ENCODE data around the gene GYS1.

Gene GYS1

DNA sequence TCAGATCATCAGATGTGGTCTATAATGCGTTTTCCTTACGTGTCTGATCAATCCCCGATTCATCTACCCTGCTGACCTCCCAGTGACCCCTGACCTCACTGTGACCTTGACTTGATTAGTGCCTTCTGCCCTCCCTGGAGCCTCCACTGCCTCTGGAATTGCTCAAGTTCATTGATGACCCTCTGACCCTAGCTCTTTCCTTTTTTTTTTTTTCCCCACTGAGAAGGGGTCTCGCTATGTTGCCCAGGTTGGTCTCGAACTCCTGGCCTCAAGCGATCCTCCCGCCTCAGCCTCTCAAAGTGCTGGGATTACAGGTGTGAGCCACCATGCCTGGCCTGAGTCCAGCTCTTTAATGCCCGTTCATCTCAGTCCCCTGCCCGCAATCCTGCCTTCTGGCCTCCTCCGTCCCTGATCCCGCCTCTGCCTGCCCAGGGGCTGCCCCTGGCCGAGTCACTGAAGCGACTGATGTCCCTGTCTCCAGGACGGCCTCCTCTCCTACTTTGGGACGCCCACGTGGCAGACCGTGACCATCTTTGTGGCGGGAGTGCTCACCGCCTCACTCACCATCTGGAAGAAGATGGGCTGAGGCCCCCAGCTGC is 32.0 kb downstream of the GYS1 start:
- no peak for TF ChIP-seq CTCF (IDR thresholded peaks at IDR 0.05; ENCODE audit: extremely low read depth, missing control alignments)
- no peak for DNase-seq (ENCODE audit: low spot score)

DNA sequence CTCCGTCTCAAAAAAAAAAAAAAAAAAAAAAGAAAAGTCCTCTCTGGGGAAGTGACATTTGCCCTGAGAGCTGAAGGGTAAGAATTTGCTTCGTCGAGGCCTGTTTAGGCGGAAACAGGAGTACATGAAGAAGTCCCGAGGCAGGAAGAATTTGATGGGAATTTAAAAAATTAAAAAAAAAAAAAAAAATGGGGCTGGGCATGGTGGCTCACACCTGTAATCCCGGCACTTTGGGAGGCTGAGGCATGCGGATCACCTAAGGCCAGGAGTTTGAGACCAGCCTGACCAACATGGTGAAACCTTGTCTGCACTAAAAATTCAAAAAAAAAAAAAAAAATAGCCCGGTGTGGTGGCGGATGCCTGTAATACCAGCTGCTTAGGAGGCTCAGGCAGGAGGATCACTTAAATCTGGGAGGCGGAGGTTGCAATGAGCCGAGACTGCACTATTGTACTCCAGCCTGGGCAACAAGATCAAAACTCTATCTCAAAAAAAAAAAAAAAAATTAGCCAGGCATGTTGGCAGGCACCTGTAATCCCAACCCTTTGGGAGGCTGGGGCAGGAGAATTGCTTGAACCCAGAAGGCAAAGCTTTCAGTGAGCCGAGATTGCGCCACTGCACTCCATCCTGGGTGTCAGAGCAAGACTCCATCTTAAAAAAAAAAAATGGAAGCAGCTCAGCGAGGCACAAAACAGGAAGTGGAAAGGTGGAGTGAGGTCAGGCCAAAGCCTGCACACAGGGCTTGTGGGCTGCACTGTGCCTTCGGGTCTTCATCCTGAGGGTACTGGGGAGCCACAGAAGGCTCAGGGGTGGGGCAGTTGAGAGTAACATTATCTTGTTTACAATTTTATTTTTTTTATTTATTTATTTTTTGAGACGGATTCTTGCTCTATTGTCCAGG is 33.5 kb downstream of the GYS1 start:
- TF ChIP-seq CTCF (IDR thresholded peaks at IDR 0.05; ENCODE audit: extremely low read depth, missing control alignments): no peak

GRCh38 chr19:48958006-48958405 is 35.1 kb downstream of the GYS1 start:
- TF ChIP-seq CTCF (IDR thresholded peaks at IDR 0.05; ENCODE audit: extremely low read depth, missing control alignments): no peak

More for the DNA sequence above, 33.5 kb downstream of the GYS1 start:
- no peak for DNase-seq (ENCODE audit: low spot score)

DNA sequence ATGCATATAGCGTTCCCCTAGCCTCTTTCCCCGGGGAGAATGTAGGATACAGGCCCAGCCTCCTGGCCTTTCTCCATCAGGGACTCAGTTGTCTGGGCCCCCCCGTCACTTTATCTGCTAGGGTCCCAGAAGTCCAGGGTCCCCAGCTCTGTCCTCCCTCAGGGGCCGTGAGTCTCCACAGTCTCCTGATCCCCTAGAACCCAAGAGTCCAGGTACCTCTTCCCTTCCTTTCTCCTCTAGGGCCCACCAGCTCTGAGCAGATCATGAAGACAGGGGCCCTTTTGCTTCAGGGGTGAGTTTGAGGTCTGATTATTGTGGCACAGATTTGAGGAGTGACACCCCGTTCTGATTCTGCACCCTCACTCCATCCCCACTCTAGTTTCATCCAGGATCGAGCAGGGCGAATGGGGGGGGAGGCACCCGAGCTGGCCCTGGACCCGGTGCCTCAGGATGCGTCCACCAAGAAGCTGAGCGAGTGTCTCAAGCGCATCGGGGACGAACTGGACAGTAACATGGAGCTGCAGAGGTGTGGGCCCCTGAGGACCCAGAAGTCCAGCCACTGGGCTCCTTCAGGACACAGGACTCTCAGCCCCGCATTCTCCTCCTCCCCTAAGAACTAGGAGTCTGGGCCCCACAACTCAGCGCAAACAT is 37.7 kb downstream of the GYS1 start:
- no peak for TF ChIP-seq CTCF (IDR thresholded peaks at IDR 0.05; ENCODE audit: extremely low read depth, missing control alignments)
- no peak for DNase-seq (ENCODE audit: low spot score)

More at GRCh38 chr19:48958006-48958405, 35.1 kb downstream of the GYS1 start:
- no peak for DNase-seq (ENCODE audit: low spot score)

DNA sequence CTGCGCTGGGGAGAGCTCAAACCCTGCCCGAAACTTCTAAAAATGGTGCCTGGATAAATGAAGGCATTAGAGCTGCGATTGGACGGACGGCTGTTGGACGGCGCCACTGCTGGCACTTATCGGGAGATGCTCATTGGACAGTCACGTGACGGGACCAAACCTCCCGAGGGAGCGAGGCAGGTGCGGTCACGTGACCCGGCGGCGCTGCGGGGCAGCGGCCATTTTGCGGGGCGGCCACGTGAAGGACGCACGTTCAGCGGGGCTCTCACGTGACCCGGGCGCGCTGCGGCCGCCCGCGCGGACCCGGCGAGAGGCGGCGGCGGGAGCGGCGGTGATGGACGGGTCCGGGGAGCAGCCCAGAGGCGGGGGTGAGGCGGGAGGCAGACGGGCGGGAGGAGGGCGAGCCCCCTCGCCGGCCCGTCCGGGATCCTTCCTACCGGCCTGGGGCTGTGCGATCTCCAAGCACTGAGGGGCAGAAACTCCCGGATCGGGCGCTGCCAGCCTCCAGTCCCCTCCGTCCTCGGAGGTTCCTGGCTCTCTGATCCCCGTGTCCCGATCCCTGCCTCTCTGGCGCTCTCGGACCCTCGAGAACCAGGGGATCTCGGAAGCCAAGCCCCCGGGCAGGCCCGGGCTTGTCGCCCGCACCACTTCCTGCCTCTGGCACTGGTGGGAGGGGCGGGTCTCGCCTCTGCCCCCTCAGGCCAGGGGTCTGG is 38.4 kb downstream of the GYS1 start, which contains the start of gene BAX:
Gene BAX, plus strand, starts transcription at position 281 of the 713 bp plus-strand sequence. Its CDS starts 54 bp downstream, at position 335.
- TF ChIP-seq CTCF (IDR thresholded peaks at IDR 0.05; ENCODE audit: extremely low read depth, missing control alignments): no peak
- peak; percentile 98 for DNase-seq (ENCODE audit: low spot score)

GRCh38 chr19:48953990-48954594 is 39.0 kb downstream of the GYS1 start:
- no peak for TF ChIP-seq CTCF (IDR thresholded peaks at IDR 0.05; ENCODE audit: extremely low read depth, missing control alignments)
- no peak for DNase-seq (ENCODE audit: low spot score)
